ENCODE results near the gene RTTN.

The RTTN gene

DNA sequence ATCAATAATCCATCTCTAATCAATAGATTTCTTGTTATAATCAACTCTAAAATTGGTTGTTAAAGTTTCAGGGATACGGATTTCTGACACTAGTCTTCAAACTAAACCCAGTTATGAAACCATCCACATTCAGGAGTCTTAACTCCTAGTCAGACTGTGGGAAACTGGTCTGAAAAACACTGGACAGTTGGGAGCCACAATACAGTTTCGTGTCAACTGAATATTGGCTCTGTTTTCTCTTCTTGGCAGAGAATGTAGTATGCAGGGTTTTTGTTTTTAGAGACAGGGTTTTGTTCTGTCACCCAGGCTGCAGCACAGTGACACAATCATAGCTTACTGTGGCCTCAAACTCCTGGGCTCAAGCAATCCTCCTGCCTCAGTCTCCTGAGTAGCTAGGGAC, 123.1 kb downstream of the RTTN start:
- Histone ChIP-seq H2AFZ (ENCODE audit: low read length) (no peak overlapping the region), H3F3A (ENCODE audit: insufficient read depth, low read length) (no peaks in the 10 kb centered on the region), H3K4me3 (ENCODE audit: low read length) (no peak overlapping the region), H4K20me1 (ENCODE audit: insufficient read depth, low read length) (no peaks in the 10 kb centered on the region), H3K27ac (ENCODE audit: low read length) (no peak overlapping the region), H3K9ac (ENCODE audit: low read length) (no peak overlapping the region), H3K4me1 (ENCODE audit: low read length) (no peaks in the 10 kb centered on the region), H3K27me3 (replicated peaks; ENCODE audit: insufficient read depth, low read length) (no peaks in the 10 kb centered on the region), H3K4me2 (ENCODE audit: low read depth, low read length) (no peak overlapping the region), H3K9me3 (replicated peaks; ENCODE audit: insufficient read depth, low read length) (no peaks in the 10 kb centered on the region), H3K79me2 (ENCODE audit: low read length) (no peaks in the 10 kb centered on the region), H3K36me3 (replicated peaks; ENCODE audit: insufficient read depth, low read length) (no peaks in the 10 kb centered on the region; the same call in 1 of the 2 replicates), H3K9me2 (replicated peaks; ENCODE audit: insufficient read depth, low read length) (no peaks in the 10 kb centered on the region)
- TF ChIP-seq EZH2phosphoT487 (IDR thresholded peaks at IDR 0.05; ENCODE audit: low read length) (no peak), EZH2 (optimal IDR thresholded peaks at IDR 0.05; ENCODE audit: low read depth, low read length) (no peak)
- TF ChIP-seq, protein P1, sequence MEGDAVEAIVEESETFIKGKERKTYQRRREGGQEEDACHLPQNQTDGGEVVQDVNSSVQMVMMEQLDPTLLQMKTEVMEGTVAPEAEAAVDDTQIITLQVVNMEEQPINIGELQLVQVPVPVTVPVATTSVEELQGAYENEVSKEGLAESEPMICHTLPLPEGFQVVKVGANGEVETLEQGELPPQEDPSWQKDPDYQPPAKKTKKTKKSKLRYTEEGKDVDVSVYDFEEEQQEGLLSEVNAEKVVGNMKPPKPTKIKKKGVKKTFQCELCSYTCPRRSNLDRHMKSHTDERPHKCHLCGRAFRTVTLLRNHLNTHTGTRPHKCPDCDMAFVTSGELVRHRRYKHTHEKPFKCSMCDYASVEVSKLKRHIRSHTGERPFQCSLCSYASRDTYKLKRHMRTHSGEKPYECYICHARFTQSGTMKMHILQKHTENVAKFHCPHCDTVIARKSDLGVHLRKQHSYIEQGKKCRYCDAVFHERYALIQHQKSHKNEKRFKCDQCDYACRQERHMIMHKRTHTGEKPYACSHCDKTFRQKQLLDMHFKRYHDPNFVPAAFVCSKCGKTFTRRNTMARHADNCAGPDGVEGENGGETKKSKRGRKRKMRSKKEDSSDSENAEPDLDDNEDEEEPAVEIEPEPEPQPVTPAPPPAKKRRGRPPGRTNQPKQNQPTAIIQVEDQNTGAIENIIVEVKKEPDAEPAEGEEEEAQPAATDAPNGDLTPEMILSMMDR (IDR thresholded peaks at IDR 0.05; ENCODE audit: low read length), result no peak
- no peak for DNase-seq

DNA sequence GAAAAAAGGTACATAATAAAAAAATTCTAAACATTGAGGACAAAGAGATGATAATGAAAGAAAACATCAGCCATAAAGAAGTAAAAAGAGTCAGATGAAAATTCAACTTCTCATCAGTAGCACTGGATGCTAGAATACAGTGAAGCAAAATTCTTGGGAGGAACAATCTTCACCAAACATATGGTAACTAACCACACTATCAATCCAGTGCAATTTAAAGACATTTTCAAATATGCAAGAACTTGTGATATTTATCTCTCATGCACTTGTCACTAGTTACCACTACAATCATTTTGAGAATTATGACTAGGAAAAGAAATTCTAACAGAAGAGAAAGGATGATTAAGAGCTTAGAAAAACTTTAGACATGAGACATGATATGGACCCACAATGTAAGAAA, 127.4 kb downstream of the RTTN start:
- Histone ChIP-seq H3K9ac (ENCODE audit: low read length) (no peak overlapping the region), H2AFZ (ENCODE audit: low read length) (no peak overlapping the region), H3K27me3 (replicated peaks; ENCODE audit: insufficient read depth, low read length) (no peaks in the 10 kb centered on the region), H3K27ac (ENCODE audit: low read length) (no peak overlapping the region), H3K9me3 (replicated peaks; ENCODE audit: insufficient read depth, low read length) (no peaks in the 10 kb centered on the region), H3F3A (ENCODE audit: insufficient read depth, low read length) (no peaks in the 10 kb centered on the region), H3K4me3 (ENCODE audit: low read length) (no peak overlapping the region), H3K9me2 (replicated peaks; ENCODE audit: insufficient read depth, low read length) (no peaks in the 10 kb centered on the region), H4K20me1 (ENCODE audit: insufficient read depth, low read length) (no peaks in the 10 kb centered on the region), H3K4me1 (ENCODE audit: low read length) (no peaks in the 10 kb centered on the region), H3K4me2 (ENCODE audit: low read depth, low read length) (no peak overlapping the region), H3K79me2 (ENCODE audit: low read length) (no peaks in the 10 kb centered on the region), H3K36me3 (replicated peaks; ENCODE audit: insufficient read depth, low read length) (no peaks in the 10 kb centered on the region; the same call in 1 of the 2 replicates)
- TF ChIP-seq EZH2phosphoT487 (IDR thresholded peaks at IDR 0.05; ENCODE audit: low read length), result no peak
- TF ChIP-seq EZH2 (optimal IDR thresholded peaks at IDR 0.05; ENCODE audit: low read depth, low read length), result no peak
- TF ChIP-seq, protein P1 (IDR thresholded peaks at IDR 0.05; ENCODE audit: low read length), result no peak
- no peak for DNase-seq

DNA sequence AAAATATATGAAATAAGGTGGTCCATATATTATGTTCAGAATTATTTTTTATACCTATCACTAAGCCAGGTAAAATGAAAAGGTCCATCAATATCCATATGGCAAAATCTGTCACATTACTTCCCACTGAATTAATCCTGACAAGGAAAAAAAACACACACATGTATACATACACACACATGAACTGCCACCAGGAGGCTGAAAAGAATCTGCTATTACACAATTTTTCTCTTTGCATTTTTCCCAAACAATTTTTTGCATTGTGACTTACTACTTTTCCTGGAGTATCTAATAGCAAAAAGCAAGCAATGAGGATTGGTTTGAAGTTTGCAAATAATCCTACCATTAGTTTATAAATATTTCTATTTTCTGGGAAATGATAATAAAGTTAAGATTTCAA, 129.6 kb downstream of the RTTN start:
- H3K4me3 ChIP-seq (ENCODE audit: low read length), result no peak overlapping the region
- TF ChIP-seq, protein P1 (IDR thresholded peaks at IDR 0.05; ENCODE audit: low read length), result no peak
- TF ChIP-seq EZH2 (optimal IDR thresholded peaks at IDR 0.05; ENCODE audit: low read depth, low read length) (no peak), EZH2phosphoT487 (IDR thresholded peaks at IDR 0.05; ENCODE audit: low read length) (no peak)
- no peaks in the 10 kb centered on the region for H3F3A ChIP-seq (ENCODE audit: insufficient read depth, low read length)
- no peaks in the 10 kb centered on the region for H3K79me2 ChIP-seq (ENCODE audit: low read length)
- DNase-seq, result no peak
- no peaks in the 10 kb centered on the region for H3K4me1 ChIP-seq (ENCODE audit: low read length)
- no peak overlapping the region for H3K9ac ChIP-seq (ENCODE audit: low read length)
- no peaks in the 10 kb centered on the region for H3K27me3 ChIP-seq (replicated peaks; ENCODE audit: insufficient read depth, low read length)
- H3K9me3 ChIP-seq (replicated peaks; ENCODE audit: insufficient read depth, low read length), result no peaks in the 10 kb centered on the region
- H3K36me3 ChIP-seq (replicated peaks; ENCODE audit: insufficient read depth, low read length), result no peaks in the 10 kb centered on the region
- no peaks in the 10 kb centered on the region for H3K9me2 ChIP-seq (replicated peaks; ENCODE audit: insufficient read depth, low read length)
- H2AFZ ChIP-seq (ENCODE audit: low read length), result no peak overlapping the region
- no peak overlapping the region for H3K4me2 ChIP-seq (ENCODE audit: low read depth, low read length)
- no peaks in the 10 kb centered on the region for H4K20me1 ChIP-seq (ENCODE audit: insufficient read depth, low read length)
- no peak overlapping the region for H3K27ac ChIP-seq (ENCODE audit: low read length)
